T-helper 1 cell treated with Interleukin-12 subunit alpha and Interleukin-12 subunit beta and Interleukin-4 antibody, amounts not matched to agents 30 ng/mL and 1 ng/mL, for 36 hours (primary cell): ENCODE measurements around the gene MAPK4. TPM values are rescaled to one million over a fixed set of nuclear protein-coding genes. Genes with fewer than 3 reads are reported as not detected.

Experiments
- intact Hi-C: fragments of 100-400 bp; cut with micrococcal nuclease; formaldehyde crosslinking; loops from one replicate; pipeline ENCODE4 v1.15.1; 2024
- total RNA-seq: library from RNA; stranded (reverse); gene quantifications from 2 replicates; pipeline ENCODE4 v1.2.3, GENCODE V29; 2022

MAPK4 gene
- total RNA-seq, 1 donor from 2014 or later, result not detected

GRCh38 chr18:50719471-50720324 lies 159.8 kb downstream of the MAPK4 start:
- intact Hi-C loops, result no loop called here

GRCh38 chr18:50720325-50720674 lies 160.4 kb downstream of the MAPK4 start:
- intact Hi-C loops, result no loop called here

- intact Hi-C loops, result no loop called here
These were observed 161.1 kb downstream of the MAPK4 start for GRCh38 chr18:50721006-50721405.

GRCh38 chr18:50721451-50722120 lies 161.7 kb downstream of the MAPK4 start:
- intact Hi-C loops, result no loop called here

GRCh38 chr18:50722311-50722710 lies 162.4 kb downstream of the MAPK4 start:
- intact Hi-C loops, result no loop called here

DNA sequence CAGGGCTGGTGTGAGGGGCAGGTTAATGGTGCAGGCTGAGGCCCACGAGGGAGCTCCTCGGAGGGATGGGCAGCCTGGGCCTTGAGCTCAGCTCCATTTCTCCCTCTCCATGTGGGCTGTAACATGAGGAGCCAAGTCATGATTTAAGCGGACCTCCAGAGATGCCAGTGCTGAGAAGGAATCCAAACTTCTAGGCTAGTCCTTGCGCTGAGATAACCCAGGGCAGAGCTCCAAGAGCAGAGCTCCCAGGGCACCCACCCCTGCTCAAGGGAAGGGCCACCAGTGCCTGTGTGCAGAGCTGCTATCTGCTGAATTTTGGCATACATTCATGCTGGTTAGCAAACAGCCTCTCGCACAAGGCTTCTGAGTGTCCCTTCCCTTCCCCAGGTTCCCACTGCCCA lies 164.9 kb downstream of the MAPK4 start:
- intact Hi-C loops, result no loop called here

GRCh38 chr18:50726960-50727589 lies 167.2 kb downstream of the MAPK4 start:
- intact Hi-C loops, result no loop called here

- intact Hi-C loops, result no loop called here
These were observed 168.0 kb downstream of the MAPK4 start for GRCh38 chr18:50727721-50728471.

GRCh38 chr18:50729376-50729775 lies 169.5 kb downstream of the MAPK4 start:
- intact Hi-C loops, result no loop called here

- intact Hi-C loops, result no loop called here
These were observed 170.1 kb downstream of the MAPK4 start for GRCh38 chr18:50729986-50730385.

DNA sequence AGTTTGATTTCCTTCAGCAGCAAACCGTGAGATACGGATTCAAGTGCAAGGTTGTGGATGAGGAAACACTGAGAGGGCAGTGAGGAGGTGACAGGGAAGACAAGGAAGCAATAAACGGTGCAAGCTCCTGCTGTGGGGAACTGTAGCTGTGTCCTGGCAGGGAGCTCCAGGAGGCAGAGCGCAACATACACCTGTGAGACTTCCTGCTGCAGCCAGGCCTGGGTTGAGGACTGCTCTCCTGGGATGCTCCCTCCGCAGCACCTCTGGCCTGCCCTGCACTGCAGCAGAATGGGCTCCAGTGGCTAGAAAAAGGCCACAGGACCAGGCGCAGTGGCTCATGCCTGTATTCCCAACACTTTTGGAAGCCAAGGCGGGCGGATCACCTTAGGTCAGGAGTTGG lies 174.5 kb downstream of the MAPK4 start:
- intact Hi-C loops, result no loop called here

GRCh38 chr18:50734886-50735285 lies 175.0 kb downstream of the MAPK4 start:
- intact Hi-C loops, result no loop called here

GRCh38 chr18:50737127-50737526 lies 177.2 kb downstream of the MAPK4 start:
- intact Hi-C loops, result no loop called here

DNA sequence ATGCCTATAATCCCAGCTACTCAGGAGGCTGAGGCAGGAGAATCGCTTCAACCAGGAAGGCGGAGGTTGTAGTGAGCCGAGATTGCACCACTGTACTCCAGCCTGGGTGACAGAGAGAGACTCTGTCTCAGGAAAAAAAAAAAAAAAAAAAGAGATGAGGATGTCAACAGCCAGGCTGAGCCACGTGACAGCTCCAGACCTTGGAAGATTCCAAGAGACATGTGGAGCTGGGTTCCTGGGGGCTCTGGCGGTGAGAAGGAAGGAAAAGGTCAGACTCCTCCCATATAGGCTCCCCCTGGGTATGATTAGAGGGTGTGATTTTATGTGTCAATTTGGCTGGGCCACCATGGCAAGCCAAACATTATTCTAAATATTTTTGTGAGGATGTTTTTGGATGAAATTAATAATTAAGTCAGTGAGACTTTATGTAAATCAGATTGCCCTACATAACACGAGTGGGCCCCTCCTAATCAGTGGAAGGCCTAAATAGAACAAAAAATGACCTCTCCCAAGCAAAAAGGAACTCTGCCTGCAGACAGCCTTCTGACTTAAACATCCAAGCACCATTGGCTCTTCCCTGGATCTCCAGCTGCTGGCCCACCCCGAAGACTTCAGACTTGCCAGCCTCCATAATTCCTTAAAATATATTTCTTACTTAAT lies 178.3 kb downstream of the MAPK4 start:
- intact Hi-C loops, result no loop called here

GRCh38 chr18:50742952-50743351 lies 183.1 kb downstream of the MAPK4 start:
- intact Hi-C loops, result no loop called here

- intact Hi-C loops, result no loop called here
These were observed 184.4 kb downstream of the MAPK4 start for GRCh38 chr18:50744253-50744652.

GRCh38 chr18:50745945-50746344 lies 186.1 kb downstream of the MAPK4 start:
- intact Hi-C loops, result no loop called here

DNA sequence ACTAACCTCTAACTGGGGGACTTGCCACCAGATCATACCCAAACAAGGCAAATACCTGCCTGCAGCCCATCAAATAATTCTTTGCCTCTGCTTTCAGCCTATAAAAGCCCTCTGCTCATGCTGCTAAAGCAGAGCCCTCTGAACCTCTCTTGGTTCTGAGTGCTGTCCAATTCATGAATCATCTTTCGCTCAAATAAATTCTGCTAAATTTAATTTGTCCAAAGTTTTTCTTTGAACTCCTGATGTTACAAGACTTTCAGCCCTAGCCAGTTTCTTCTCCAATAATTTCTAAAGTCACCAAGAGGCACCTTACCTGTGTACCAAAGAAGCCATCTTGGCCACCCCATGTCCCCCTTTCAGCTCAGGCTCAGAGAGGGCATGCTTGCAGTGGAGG lies 188.0 kb downstream of the MAPK4 start:
- intact Hi-C loops, result no loop called here

- intact Hi-C loops, result no loop called here
These were observed 188.6 kb downstream of the MAPK4 start for GRCh38 chr18:50748243-50749229.

- intact Hi-C loops, result no loop called here
These were observed 189.5 kb downstream of the MAPK4 start for GRCh38 chr18:50749421-50749820.
